Measurements from ENCODE around the gene LPP. TPM values are rescaled to one million over a fixed set of nuclear protein-coding genes. Genes with fewer than 3 reads are reported as not detected.

LPP gene
- total RNA-seq, 1 donor from 2014 or later = 132 TPM

GRCh38 chr3:188934989-188935388 is 781.0 kb downstream of the LPP start:
- Mint-ChIP-seq H3K9me3 (no peaks in the 10 kb centered on the region), H3K4me3 (no peak overlapping the region), H3K27ac (no peak overlapping the region), H3K4me1 (peaks cover 10% of the 10 kb centered on the region), H3K27me3 (ENCODE audit: low read depth) (no peaks in the 10 kb centered on the region), H3K36me3 (peaks cover 2% of the 10 kb centered on the region)
- DNase-seq (ENCODE audit: low spot score in 2 of 2, unreplicated experiment in 2 of 2) = no peak
- no peak for TF ChIP-seq CTCF (IDR thresholded peaks at IDR 0.05; ENCODE audit: unreplicated experiment)

GRCh38 chr3:188936597-188937107 is 782.7 kb downstream of the LPP start:
- Mint-ChIP-seq H3K36me3 (peaks cover 2% of the 10 kb centered on the region), H3K4me1 (peaks cover 10% of the 10 kb centered on the region), H3K4me3 (no peak overlapping the region), H3K27ac (no peak overlapping the region), H3K27me3 (ENCODE audit: low read depth) (no peaks in the 10 kb centered on the region), H3K9me3 (no peaks in the 10 kb centered on the region)
- no peak for DNase-seq (ENCODE audit: low spot score in 2 of 2, unreplicated experiment in 2 of 2)
- TF ChIP-seq CTCF (IDR thresholded peaks at IDR 0.05; ENCODE audit: unreplicated experiment) = no peak

GRCh38 chr3:188937389-188937788 is 783.4 kb downstream of the LPP start:
- Mint-ChIP-seq H3K4me3 (no peak overlapping the region), H3K4me1 (peaks cover 10% of the 10 kb centered on the region), H3K9me3 (no peaks in the 10 kb centered on the region), H3K36me3 (peaks cover 2% of the 10 kb centered on the region), H3K27me3 (ENCODE audit: low read depth) (no peaks in the 10 kb centered on the region), H3K27ac (no peak overlapping the region)
- TF ChIP-seq CTCF (IDR thresholded peaks at IDR 0.05; ENCODE audit: unreplicated experiment) = no peak
- no peak for DNase-seq (ENCODE audit: low spot score in 2 of 2, unreplicated experiment in 2 of 2)

GRCh38 chr3:188938999-188939398 is 785.0 kb downstream of the LPP start:
- Mint-ChIP-seq H3K9me3 (no peaks in the 10 kb centered on the region), H3K27ac (no peak overlapping the region), H3K4me1 (peaks cover 10% of the 10 kb centered on the region), H3K36me3 (peaks cover 2% of the 10 kb centered on the region), H3K27me3 (ENCODE audit: low read depth) (no peaks in the 10 kb centered on the region), H3K4me3 (no peak overlapping the region)
- no peak for TF ChIP-seq CTCF (IDR thresholded peaks at IDR 0.05; ENCODE audit: unreplicated experiment)
- no peak for DNase-seq (ENCODE audit: low spot score in 2 of 2, unreplicated experiment in 2 of 2)

GRCh38 chr3:188939814-188940572 is 786.0 kb downstream of the LPP start:
- no peak for TF ChIP-seq CTCF (IDR thresholded peaks at IDR 0.05; ENCODE audit: unreplicated experiment)
- no peak overlapping the region for H3K27ac Mint-ChIP-seq
- no peaks in the 10 kb centered on the region for H3K9me3 Mint-ChIP-seq

More at GRCh38 chr3:188939814-188940572, 786.0 kb downstream of the LPP start:
- H3K36me3 Mint-ChIP-seq = peaks cover 2% of the 10 kb centered on the region
- H3K27me3 Mint-ChIP-seq (ENCODE audit: low read depth) = no peaks in the 10 kb centered on the region
- no peak for DNase-seq (ENCODE audit: low spot score in 2 of 2, unreplicated experiment in 2 of 2)
- peaks cover 9% of the 10 kb centered on the region for H3K4me1 Mint-ChIP-seq
- no peak overlapping the region for H3K4me3 Mint-ChIP-seq

Small RNA genes within 50 kb of the gene (microRNA-seq; reads per million reads assigned to microRNA genes)
- 3,113 reads per million, percentile 87 among the genes with 10 or more reads in this experiment for gene MIR28

Measured in mesothelial cell of epicardium (in vitro differentiated cells).